ENCODE measurements around the gene ZSCAN10.
A peak's percentile ranks its signal among the peaks of the same experiment; 100 is the strongest.

ZSCAN10 gene

GRCh38 chr16:3133844-3134243 is 34.8 kb upstream of the ZSCAN10 start:
- FAIRE-seq, result no peak

- no peak for FAIRE-seq
These were observed 32.8 kb upstream of the ZSCAN10 start for GRCh38 chr16:3131755-3132377.

DNA sequence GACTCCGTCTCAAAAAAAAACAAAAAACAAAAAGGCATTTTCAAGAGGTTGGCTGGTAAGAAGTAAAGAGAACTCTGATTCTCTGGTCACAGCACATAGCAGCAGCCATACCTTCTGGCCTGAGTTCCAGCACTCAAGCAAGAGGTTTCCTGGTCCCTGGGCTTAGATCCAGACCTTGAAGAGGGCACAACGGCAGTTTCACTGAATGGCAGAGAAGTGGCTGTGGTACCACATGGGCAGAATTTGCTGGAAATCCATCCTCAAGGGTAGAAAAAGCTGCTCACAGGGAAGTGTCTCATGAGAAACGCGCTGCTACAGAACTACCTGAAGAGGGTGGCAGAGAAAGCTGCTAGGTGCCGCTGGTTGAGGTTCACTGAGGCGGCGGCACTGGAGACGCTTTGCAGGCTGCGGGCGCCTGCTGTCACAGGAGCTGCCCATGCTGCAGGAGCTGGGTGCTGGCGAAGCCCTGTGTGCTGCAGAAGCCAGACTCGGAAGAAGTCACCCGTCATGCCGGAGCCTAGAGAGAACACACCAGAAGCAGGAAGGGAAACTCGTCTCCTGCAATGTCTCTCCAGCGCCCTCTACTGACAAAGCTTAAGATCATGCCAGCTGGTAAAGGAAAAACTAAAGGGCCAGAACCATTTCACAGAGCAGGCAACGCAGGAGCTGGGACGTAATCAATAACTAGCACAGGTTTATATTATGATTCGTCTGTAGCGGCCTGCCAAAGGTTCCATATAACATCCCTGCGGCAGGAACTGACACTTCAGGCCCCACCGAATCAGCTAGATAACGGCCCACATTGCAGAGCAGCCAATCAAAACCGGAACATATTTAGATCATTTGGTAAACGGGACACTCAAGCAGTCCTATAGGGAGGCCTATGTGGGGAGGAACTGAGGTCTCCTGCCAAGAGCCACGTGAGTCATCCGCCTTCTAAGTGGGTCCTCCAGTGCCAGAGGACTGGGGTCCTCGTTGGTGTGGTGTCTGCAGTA is 30.3 kb upstream of the ZSCAN10 start:
- FAIRE-seq, result peak; percentile 25

DNA sequence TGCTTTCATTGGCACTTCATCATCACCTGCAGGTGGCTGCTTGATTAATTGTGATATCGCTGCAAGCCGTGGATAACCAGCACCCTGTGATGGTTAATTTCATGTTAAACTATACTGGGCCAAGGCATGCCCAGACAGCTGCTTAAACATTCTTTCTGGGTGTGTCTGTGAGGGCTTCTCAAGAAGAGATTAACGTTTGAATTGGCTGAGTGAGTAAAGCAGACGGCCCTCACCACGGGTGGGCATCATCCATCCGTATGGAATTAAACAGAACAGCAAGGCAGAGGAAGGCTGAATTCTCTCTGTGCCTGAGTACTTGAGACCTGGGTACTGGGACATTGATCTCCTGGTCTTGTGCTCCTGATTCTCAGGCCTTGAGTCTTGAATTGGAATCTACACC is 28.7 kb upstream of the ZSCAN10 start:
- FAIRE-seq, result no peak

- peak; percentile 96 for FAIRE-seq
These were observed 25.1 kb upstream of the ZSCAN10 start for GRCh38 chr16:3123986-3124886.

DNA sequence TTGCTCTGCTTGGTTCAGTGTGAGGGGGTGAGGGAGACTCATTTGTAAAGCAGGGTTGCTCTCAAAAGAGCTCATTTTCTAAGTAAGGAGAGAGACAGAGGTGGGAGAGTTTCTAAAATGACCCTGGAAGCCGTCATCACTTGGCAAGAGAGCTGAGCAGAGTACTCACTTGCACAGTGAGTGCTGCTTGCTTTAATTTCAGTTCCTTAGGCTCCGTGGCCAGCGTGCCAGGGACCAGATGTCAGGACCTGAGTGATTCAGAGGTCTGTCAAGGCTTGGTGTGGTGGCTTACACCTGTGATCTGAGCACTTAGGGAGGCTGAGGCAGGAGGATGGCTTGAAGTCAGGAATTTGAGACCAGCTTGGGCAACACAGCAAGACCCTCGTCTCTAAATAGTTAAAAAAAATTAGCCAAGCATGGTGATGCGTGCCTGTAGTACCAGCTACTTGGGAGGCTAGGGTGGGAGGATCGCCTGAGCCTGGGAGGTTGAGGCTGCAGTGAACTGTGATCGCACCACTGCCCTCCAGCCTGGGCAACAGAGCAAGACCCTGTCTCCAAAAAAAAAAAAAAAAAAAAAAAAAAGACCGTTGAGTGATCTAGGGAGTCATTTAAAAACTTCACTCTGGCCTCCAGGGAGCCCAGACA is 24.0 kb upstream of the ZSCAN10 start:
- FAIRE-seq, result no peak

DNA sequence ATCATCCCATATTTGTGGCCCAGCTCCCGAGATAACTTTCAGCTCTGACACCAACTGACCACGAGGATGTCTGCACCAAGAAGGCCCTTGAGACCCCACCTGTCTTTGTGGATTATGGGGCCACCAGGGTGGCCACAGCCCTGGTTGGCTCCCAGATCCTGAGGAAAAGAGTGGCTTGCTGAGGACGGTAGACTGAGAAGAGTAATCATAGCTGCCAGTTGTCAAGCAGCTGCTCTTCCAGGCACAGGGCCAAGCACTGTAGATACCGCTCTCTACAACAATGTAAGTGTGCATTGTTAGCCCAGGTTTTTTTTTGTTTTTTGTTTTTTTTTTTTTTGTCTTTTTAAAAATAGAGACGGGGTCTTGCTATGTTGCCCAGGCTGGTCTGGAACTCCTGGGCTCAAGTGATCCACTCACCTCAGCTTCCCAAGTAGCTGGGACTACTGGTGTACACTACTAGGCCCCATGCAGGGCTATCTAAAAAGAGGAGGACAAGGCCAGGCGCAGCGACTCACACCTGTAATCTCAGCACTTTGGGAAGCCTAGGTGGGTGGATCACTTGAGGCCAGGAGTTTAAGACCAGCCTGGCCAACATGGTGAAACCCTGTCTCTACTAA is 22.9 kb upstream of the ZSCAN10 start:
- no peak for FAIRE-seq

DNA sequence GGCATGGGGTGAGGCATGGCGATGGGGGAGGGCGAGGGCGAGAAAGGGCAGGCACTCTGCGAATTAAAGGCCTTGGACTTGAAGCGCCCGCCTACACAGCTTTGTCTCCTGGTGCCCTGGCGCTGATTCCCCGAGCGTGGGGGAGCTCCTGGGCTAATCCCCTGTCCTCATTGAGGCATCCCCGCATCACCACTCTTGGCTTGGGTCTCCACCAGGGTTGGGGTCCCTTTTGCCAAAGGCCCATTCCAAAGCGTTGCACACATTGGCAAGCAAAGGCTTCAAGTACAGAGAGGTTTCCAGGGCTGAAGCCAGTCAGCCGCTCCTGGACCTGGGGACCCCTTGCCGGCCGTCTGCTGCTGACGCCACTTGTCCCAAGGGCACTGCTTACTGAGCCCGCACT is 21.3 kb upstream of the ZSCAN10 start:
- no peak for FAIRE-seq

- FAIRE-seq, result no peak
These were observed 20.8 kb upstream of the ZSCAN10 start for GRCh38 chr16:3119701-3120408.

DNA sequence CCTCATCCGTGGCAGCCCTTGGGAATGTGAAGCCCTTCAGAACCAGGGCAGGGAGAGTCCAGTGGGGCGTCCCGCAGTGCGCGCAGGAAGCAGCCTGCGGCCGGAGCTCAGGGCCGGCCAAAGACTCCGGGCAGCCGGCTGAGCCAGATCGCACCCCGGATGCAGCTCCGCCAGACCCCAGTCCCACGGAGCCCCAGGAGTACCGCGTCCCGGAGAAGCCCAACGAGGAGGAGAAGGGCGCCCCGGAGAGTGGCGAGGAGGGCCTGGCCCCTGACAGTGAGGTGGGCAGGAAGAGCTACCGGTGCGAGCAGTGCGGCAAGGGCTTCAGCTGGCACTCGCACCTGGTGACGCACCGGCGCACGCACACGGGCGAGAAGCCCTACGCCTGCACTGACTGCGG is 20.2 kb upstream of the ZSCAN10 start:
- no peak for FAIRE-seq

DNA sequence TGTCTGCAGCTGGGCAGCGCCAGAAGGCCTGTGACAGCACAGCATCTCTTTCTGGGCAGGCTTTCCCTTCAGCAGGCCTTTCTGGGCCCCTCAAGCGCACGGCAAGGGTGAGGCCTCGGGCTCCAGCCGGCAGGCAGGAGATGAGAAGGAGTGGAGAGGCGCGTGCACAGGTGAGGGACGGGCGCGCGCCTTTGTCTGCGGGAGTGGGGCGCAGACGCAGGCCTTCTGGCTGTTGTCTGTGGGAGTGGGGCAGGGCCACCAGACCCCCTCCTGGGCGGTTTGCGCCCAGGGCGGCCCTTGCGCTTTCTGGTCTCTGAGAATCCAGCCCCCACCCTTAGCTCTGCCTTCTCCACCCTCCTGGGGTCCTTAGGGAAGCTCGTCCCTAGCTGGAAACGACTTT is 19.8 kb upstream of the ZSCAN10 start:
- FAIRE-seq, result no peak

DNA sequence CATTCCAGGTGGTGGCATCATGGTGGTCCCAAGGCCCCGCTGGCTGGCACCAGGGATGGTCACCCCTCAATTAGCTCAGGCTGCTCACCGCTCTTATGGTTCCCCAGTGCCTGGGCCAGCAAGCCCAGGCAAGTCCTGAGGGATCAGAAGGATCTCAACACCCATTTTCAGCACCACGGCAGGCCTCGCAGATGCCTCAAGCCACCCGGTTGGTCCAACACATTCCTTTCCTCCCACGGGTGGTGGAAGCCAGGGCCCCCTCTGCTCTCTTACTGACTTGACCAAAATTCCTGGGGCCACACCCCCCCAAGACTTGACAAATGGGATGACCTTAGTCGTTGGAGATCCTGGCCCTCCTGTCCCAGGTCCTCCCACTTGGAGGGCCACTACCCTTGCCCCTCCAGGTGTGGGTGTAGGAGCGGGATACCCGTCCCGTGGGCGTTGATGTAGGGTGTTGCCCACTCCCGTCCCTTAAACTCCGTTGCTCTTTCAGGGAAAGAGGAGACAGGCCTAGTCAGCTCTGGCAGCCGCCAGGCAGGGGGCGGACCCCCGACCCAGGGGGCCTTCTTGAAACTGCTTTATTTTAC is 19.2 kb upstream of the ZSCAN10 start:
- FAIRE-seq, result no peak

DNA sequence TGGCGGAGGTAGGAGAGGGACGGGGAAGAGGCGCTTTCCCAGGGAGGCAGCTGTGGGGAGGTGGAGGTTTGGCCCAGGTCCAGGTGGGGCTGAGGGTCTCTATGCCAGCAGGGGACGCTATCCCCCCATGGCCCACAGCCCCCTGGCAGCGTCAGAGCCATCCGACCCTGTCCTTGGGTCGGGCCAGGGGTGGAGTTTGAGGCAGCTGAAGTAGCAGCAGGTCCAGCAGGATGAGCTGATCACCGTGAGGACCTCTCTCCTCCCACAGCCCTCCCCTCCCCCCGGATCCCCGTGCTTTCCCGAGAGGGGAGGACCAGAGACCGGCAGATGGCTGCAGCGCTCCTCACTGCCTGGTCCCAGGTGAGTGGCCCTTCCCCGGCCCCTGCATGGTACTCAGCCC is 16.5 kb upstream of the ZSCAN10 start:
- no peak for FAIRE-seq

DNA sequence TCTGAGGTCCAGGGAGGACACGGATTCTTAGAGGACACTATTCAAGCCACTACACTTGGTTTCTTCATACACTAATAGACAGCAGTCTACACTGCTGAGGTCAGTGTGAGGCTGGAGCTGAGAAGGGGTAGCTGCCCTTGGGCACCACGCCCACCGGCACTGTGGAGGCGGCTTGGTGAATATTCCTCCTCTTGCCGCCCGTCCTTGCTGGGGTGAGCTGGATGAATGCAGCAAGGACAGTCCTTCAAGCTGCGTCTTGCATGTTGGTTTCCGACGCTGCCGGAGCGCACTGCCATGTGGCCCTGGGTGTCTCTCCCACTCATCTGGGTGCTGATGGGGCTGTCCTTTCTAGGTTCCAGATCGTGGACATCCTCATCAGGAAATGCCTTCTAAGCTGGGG is 15.9 kb upstream of the ZSCAN10 start:
- no peak for FAIRE-seq

GRCh38 chr16:3113765-3114479 is 14.8 kb upstream of the ZSCAN10 start:
- FAIRE-seq, result no peak

DNA sequence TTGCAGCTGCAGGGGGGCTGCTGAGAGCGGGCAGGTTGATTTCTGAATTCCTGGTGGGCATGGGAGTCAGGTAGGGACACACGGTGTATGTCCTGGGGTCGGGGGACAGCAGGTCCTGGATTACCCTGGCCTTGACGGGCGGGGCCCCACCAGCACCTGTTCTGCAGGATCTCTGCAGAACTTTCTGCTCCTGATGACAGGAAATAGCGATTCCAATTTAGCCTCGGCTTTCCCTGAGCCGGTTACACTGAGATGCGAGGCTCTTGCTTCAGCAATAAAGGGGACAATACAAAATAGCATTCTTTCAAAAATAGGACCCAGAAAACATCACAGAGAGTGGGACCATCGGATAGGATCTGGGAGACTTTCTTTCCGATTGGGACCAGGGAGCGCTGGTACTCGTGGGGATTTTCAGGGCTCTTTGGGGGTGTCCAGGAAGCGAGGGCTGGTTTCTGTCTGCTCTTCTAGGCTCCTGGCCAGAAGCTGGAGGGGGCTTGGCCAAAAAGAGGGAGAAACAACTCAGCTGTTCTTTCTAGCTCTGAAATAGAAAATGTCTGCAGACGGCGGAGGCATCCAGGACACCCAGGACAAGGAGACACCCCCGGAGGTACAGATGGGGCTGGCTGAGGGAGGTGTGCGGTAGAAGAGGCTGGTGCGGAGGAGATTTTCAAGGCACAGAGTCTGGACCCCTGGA is 13.9 kb upstream of the ZSCAN10 start:
- FAIRE-seq, result no peak

- FAIRE-seq, result no peak
These were observed 13.2 kb upstream of the ZSCAN10 start, which contains the start of gene ZNF205 for GRCh38 chr16:3112058-3112880. Gene ZNF205 (plus strand): TSS chr16:3112586. CDS start chr16:3113431, 845 bp downstream.

- FAIRE-seq, result no peak
These were observed 7.3 kb upstream of the ZSCAN10 start for GRCh38 chr16:3106205-3106928.

Data from A204.1 (cell line).